ENCODE measurements around the gene DNAJC16. TPM values are rescaled to one million over a fixed set of nuclear protein-coding genes. Genes with fewer than 3 reads are reported as not detected.

DNAJC16 gene
- total and polyA plus RNA-seq, 2 of the 13 experiments (the other 11 are each of a cell fraction or from before 2014, with no cell fraction given): 11.4 to 15.4 TPM

GRCh38 chr1:15617173-15618076 is 90.8 kb downstream of the DNAJC16 start, which contains the start of gene DDI2 (continued):
- TF ChIP-seq SPEN (CRISPR knock-in tag; IDR thresholded peaks at IDR 0.05; ENCODE audit: low read depth) (peak; percentile 84), ZNF558 (CRISPR knock-in tag; IDR thresholded peaks at IDR 0.05; ENCODE audit: borderline replicate concordance) (0 out of 2 replicates have a peak, but pooled peaks have one; percentile 11), SP5 (CRISPR knock-in tag; IDR thresholded peaks at IDR 0.05; ENCODE audit: borderline replicate concordance, low read depth) (peak; percentile 69), MXI1 (IDR thresholded peaks at IDR 0.05; ENCODE audit: borderline replicate concordance, low read depth, low read length) (peak; percentile 92; the same call in 2 of the 3 replicates), TMF1 (CRISPR knock-in tag; IDR thresholded peaks at IDR 0.05; ENCODE audit: low read depth) (peak; percentile 86), ZFX (CRISPR knock-in tag; IDR thresholded peaks at IDR 0.05; ENCODE audit: low read depth) (peak; percentile 91), ZFP90 (CRISPR knock-in tag; IDR thresholded peaks at IDR 0.05; ENCODE audit: borderline replicate concordance) (peak; percentile 85), IRX3 (CRISPR knock-in tag; IDR thresholded peaks at IDR 0.05; ENCODE audit: borderline replicate concordance, low read depth) (peak; percentile 44; the same call in 1 of the 2 replicates), ZBTB42 (CRISPR knock-in tag; IDR thresholded peaks at IDR 0.05) (no peak), SP2 (CRISPR knock-in tag; IDR thresholded peaks at IDR 0.05) (0 out of 2 replicates have a peak, but pooled peaks have one; percentile 30), MED8 (CRISPR knock-in tag; IDR thresholded peaks at IDR 0.05; ENCODE audit: insufficient replicate concordance) (no peak), ZNF644 (CRISPR knock-in tag; IDR thresholded peaks at IDR 0.05; ENCODE audit: low read depth) (no peak), GATAD1 (CRISPR knock-in tag; IDR thresholded peaks at IDR 0.05) (peak; percentile 28; the same call in 1 of the 2 replicates), EED (CRISPR knock-in tag; IDR thresholded peaks at IDR 0.05) (peak; percentile 95; the same call in 1 of the 2 replicates), DNMT1 (CRISPR knock-in tag; IDR thresholded peaks at IDR 0.05) (peak; percentile 83), BHLHE40 (IDR thresholded peaks at IDR 0.05; ENCODE audit: low read length) (peak; percentile 53; the same call in 1 of the 2 replicates), TFE3 (CRISPR knock-in tag; IDR thresholded peaks at IDR 0.05) (no peak; the same call in 1 of the 2 replicates), NR2C2 (CRISPR knock-in tag; IDR thresholded peaks at IDR 0.05; ENCODE audit: borderline replicate concordance) (peak; percentile 66), ZNF331 (CRISPR knock-in tag; IDR thresholded peaks at IDR 0.05) (peak; percentile 54; the same call in 1 of the 2 replicates), ZNF124 (CRISPR knock-in tag; IDR thresholded peaks at IDR 0.05) (no peak), ZNF629 (CRISPR knock-in tag; conservative IDR thresholded peaks at IDR 0.05) (0 out of 2 replicates have a peak, but pooled peaks have one; percentile 11), SRY (CRISPR knock-in tag; IDR thresholded peaks at IDR 0.05) (peak; percentile 82), GABPB1 (CRISPR knock-in tag; IDR thresholded peaks at IDR 0.05) (peak; percentile 49), ZNF563 (CRISPR knock-in tag; IDR thresholded peaks at IDR 0.05) (peak; percentile 89), CHD4 (IDR thresholded peaks at IDR 0.05; ENCODE audit: borderline replicate concordance, low read length) (no peak), ZNF337 (CRISPR knock-in tag; IDR thresholded peaks at IDR 0.05; ENCODE audit: borderline replicate concordance, low read depth) (no peak), ARNT (IDR thresholded peaks at IDR 0.05) (no peak)
- TF ChIP-seq, protein P1, sequence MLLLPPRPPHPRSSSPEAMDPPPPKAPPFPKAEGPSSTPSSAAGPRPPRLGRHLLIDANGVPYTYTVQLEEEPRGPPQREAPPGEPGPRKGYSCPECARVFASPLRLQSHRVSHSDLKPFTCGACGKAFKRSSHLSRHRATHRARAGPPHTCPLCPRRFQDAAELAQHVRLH (CRISPR knock-in tag; IDR thresholded peaks at IDR 0.05; ENCODE audit: borderline replicate concordance, low read depth): no peak
- TF ChIP-seq, protein P2, sequence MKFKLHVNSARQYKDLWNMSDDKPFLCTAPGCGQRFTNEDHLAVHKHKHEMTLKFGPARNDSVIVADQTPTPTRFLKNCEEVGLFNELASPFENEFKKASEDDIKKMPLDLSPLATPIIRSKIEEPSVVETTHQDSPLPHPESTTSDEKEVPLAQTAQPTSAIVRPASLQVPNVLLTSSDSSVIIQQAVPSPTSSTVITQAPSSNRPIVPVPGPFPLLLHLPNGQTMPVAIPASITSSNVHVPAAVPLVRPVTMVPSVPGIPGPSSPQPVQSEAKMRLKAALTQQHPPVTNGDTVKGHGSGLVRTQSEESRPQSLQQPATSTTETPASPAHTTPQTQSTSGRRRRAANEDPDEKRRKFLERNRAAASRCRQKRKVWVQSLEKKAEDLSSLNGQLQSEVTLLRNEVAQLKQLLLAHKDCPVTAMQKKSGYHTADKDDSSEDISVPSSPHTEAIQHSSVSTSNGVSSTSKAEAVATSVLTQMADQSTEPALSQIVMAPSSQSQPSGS (CRISPR knock-in tag; IDR thresholded peaks at IDR 0.05): no peak

Measured in HepG2 (cell line).